Panc1 (cell line): ENCODE results near the gene FNDC4. TPM values are rescaled to one million over a fixed set of nuclear protein-coding genes. Genes with fewer than 3 reads are reported as not detected.

Source experiments
- ATAC-seq: fragments of 200-7000 bp; cut with Tn5 transposase; 2 replicates; pipeline ENCODE4 v1.9.1; 2020; ENCODE audit warnings: mild to moderate bottlenecking, moderate library complexity
- BruUV-seq: library from RNA; stranded (reverse); fragments of 400-500 nt; replicated peaks from 2 replicates; lab custom pipeline; 2021; lab: Mats Ljungman, UMichigan
- CTCF ChIA-PET: fragments of 300-600 bp; sonication (Branson Sonifier 250); formaldehyde crosslinking; loops from one replicate; lab custom pipeline; 2022; ENCODE audit warnings: antibody characterized with exemption; lab: Charles Lee
- POLR2A ChIA-PET: fragments of 300-600 bp; sonication (Branson Sonifier 250); formaldehyde crosslinking; loops from one replicate; lab custom pipeline; 2022; ENCODE audit warnings: antibody characterized with exemption; lab: Charles Lee
- DNase-seq: peaks from one replicate; pipeline ENCODE4 v3.0.0-alpha.2; 2010; ENCODE audit warnings: low read depth, low spot score
- H3K27ac ChIP-seq: 2 replicates; pipeline ENCODE4 v1.5.1; 2011; ENCODE audit warnings: mild to moderate bottlenecking, low read length, inconsistent platforms
- H3K27me3 ChIP-seq: fragments of 200-500 bp; sonication (Bioruptor generic); 2 replicates; pipeline ENCODE4 v1.6.0; 2014; ENCODE audit warnings: low read length, inconsistent platforms; ENCODE audit not compliant: control insufficient read depth, insufficient read depth
- H3K36me3 ChIP-seq: fragments of 200-500 bp; sonication (Bioruptor generic); 2 replicates; pipeline ENCODE4 v1.5.1; 2014; ENCODE audit warnings: inconsistent platforms, mild to moderate bottlenecking, low read length, moderate library complexity; ENCODE audit not compliant: control insufficient read depth, insufficient read depth
- H3K4me1 ChIP-seq: 2 replicates; pipeline ENCODE4 v1.5.1; 2011; ENCODE audit warnings: inconsistent platforms, mild to moderate bottlenecking, low read length, moderate library complexity; ENCODE audit not compliant: control insufficient read depth, insufficient read depth
- H3K4me3 ChIP-seq, 2 experiments: 2 replicates each; pipeline ENCODE4 v1.5.1; 2011 to 2012; ENCODE audit warnings: low read depth in 2 of 2, low read length in 2 of 2, mild to moderate bottlenecking in 2 of 2, inconsistent platforms in 1 of 2, moderate library complexity in 1 of 2
- H3K9me3 ChIP-seq: fragments of 200-500 bp; sonication (Bioruptor generic); 2 replicates; pipeline ENCODE4 v1.5.1; 2014; ENCODE audit warnings: low read depth, mild to moderate bottlenecking, inconsistent platforms, low read length, moderate library complexity; ENCODE audit not compliant: control insufficient read depth, insufficient read depth
- POLR2AphosphoS5 ChIP-seq: IDR thresholded peaks from 2 replicates; pipeline ENCODE4 v1.6.1; 2012; ENCODE audit warnings: mild to moderate bottlenecking, low read depth, low read length, moderate library complexity
- REST ChIP-seq, 2 experiments: IDR thresholded peaks; 2 replicates each; pipeline ENCODE4 v1.6.1; 2011 to 2012; ENCODE audit warnings: low read depth in 2 of 2, control low read depth in 1 of 2, low read length in 1 of 2, mild to moderate bottlenecking in 1 of 2, moderate library complexity in 1 of 2; ENCODE audit not compliant: insufficient read depth in 1 of 2
- SIN3A ChIP-seq: IDR thresholded peaks from 2 replicates; pipeline ENCODE4 v1.6.1; 2012; ENCODE audit warnings: low read depth, mild to moderate bottlenecking, low read length, moderate library complexity, borderline replicate concordance; ENCODE audit not compliant: insufficient read depth
- TCF7L2 ChIP-seq: IDR thresholded peaks from 2 replicates; pipeline ENCODE4 v1.6.1; 2011; ENCODE audit warnings: mild to moderate bottlenecking, low read depth, low read length, inconsistent platforms
- in situ Hi-C: cut with HindIII; loops from 2 replicates; pipeline ENCODE4 v1.10.0; 2016; ENCODE audit warnings: low sequenced_read_pairs, low pct_unique_long_range_greater_than_20kb
- intact Hi-C: fragments of 100-400 bp; cut with micrococcal nuclease; formaldehyde crosslinking; loops from one replicate; pipeline ENCODE4 v1.10.0; 2022; ENCODE audit not compliant: unreplicated experiment
- total RNA-seq: library from RNA; stranded (reverse); gene quantifications from one replicate; pipeline ENCODE4 v1.2.1, GENCODE V29; 2021; ENCODE audit not compliant: unreplicated experiment
- TF ChIP-seq, protein P1 (sequence below): fragments of 450-650 bp; IDR thresholded peaks from 2 replicates; pipeline ENCODE4 v1.5.1; 2017; ENCODE audit warnings: mild to moderate bottlenecking

Gene FNDC4
- total RNA-seq, 1 experiment from 2014 or later: 1.3 TPM

DNA sequence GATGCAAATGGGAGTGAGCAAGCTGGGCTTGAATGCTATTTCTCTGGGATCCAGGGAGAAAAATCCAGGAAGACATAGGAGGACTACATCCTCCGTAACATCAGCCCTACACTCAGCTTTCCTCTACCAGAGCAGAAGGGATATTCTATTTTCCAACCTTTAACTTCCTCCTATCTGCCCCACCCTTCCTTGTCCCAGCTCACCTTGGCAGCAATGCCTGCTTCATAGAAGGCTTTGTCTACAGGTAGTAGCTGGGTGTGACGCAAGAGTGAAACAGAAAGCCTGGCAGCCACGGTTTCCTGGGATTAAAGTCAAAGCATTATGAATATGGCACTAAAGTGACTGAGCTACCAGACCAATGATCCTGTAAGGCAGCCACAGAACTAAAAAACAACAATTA, 48.9 kb downstream of the FNDC4 start:
- no TSS peak for BruUV-seq
- CTCF ChIA-PET: no interaction called here
- POLR2A ChIA-PET: interaction anchor here (0.6 kb wide), 1 partner anchor 101 kb away, joined by 7 read pairs; no protein-coding TSS in a partner anchor
- Histone ChIP-seq H3K27me3 (no peaks in the 10 kb centered on the region), H3K4me1 (no peaks in the 10 kb centered on the region), H3K27ac (no peak overlapping the region), H3K36me3 (no peaks in the 10 kb centered on the region; the same call in 1 of the 2 replicates), H3K9me3 (no peaks in the 10 kb centered on the region), H3K4me3 (no peak overlapping the region)
- ATAC-seq (no peak), DNase-seq (no peak)
- intact Hi-C loops: no loop called here
- in situ Hi-C loops: no loop called here
- TF ChIP-seq, protein P1, sequence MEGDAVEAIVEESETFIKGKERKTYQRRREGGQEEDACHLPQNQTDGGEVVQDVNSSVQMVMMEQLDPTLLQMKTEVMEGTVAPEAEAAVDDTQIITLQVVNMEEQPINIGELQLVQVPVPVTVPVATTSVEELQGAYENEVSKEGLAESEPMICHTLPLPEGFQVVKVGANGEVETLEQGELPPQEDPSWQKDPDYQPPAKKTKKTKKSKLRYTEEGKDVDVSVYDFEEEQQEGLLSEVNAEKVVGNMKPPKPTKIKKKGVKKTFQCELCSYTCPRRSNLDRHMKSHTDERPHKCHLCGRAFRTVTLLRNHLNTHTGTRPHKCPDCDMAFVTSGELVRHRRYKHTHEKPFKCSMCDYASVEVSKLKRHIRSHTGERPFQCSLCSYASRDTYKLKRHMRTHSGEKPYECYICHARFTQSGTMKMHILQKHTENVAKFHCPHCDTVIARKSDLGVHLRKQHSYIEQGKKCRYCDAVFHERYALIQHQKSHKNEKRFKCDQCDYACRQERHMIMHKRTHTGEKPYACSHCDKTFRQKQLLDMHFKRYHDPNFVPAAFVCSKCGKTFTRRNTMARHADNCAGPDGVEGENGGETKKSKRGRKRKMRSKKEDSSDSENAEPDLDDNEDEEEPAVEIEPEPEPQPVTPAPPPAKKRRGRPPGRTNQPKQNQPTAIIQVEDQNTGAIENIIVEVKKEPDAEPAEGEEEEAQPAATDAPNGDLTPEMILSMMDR: no peak
- TF ChIP-seq SIN3A: no peak
- no peak for TF ChIP-seq POLR2AphosphoS5

DNA sequence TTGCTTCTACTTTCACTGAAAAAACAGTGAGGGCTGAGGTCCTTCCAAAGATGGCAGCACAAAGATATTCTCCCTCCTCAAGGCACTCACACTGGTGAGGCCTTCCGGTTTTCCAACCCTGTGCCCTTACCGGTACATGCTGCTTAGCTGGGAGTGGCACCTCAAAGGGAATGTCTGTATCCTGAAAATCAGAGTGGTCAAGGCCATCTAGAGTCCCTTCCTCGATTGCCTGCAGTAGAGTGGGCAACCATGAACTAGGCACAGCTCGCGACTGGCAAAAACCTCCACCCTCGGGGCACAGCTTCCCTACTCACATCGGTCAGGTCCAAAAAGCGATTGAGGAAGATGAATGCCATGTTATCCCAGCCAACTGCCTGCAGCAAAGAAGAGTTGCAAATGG, 49.4 kb downstream of the FNDC4 start:
- POLR2A ChIA-PET: interaction anchor here (0.6 kb wide), 1 partner anchor 101 kb away, joined by 7 read pairs; no protein-coding TSS in a partner anchor
- Histone ChIP-seq H3K27me3 (no peaks in the 10 kb centered on the region), H3K4me1 (no peaks in the 10 kb centered on the region), H3K9me3 (no peaks in the 10 kb centered on the region), H3K36me3 (peaks cover 2% of the 10 kb centered on the region; the same call in 1 of the 2 replicates), H3K4me3 (no peak overlapping the region), H3K27ac (no peak overlapping the region)
- CTCF ChIA-PET: interaction anchor here (0.6 kb wide), 1 partner anchor 569 kb away, joined by 4 read pairs; no protein-coding TSS in a partner anchor
- intact Hi-C loops (no loop called here), in situ Hi-C loops (no loop called here)
- ATAC-seq (no peak), DNase-seq (no peak)
- no TSS peak for BruUV-seq
- no peak for TF ChIP-seq TCF7L2
- no peak for TF ChIP-seq REST (IDR thresholded peaks at IDR 0.05; ENCODE audit: insufficient read depth in 1 of 2, low read depth in 2 of 2, low read length in 1 of 2)
- TF ChIP-seq, protein P1: no peak
- no peak for TF ChIP-seq POLR2AphosphoS5
- no peak for TF ChIP-seq SIN3A
